ENCODE results near the gene TYROBP.

The TYROBP gene

GRCh38 chr19:35858311-35858710, 49.8 kb downstream of the TYROBP start:
- TF ChIP-seq JUND (IDR thresholded peaks at IDR 0.05; ENCODE audit: low read depth) = no peak
- in situ Hi-C loops (cut with HindIII; ENCODE audit: low pct_unique_long_range_greater_than_20kb, low sequenced_read_pairs) = no loop called here

GRCh38 chr19:35856546-35857149, 51.4 kb downstream of the TYROBP start, which contains the start of gene KIRREL2:
Gene KIRREL2, plus strand, starts transcription at chr19:35856911. Its CDS starts 209 bp downstream, at chr19:35857120.
- TF ChIP-seq JUND (IDR thresholded peaks at IDR 0.05; ENCODE audit: low read depth) = no peak
- in situ Hi-C loops (cut with HindIII; ENCODE audit: low pct_unique_long_range_greater_than_20kb, low sequenced_read_pairs) = no loop called here
- DNase-seq (ENCODE audit: low read depth in 1 of 2, low spot score in 1 of 2) = no peak

More at GRCh38 chr19:35858311-35858710, 49.8 kb downstream of the TYROBP start:
- DNase-seq (ENCODE audit: low read depth in 1 of 2, low spot score in 1 of 2) = no peak

Data from T47D (cell line).